HG02840 (cell line): ENCODE data around the gene KCNJ18.
"Not testable (repeated sequence)": the region's sequence is repeated elsewhere in the genome, so short reads cannot be mapped to it uniquely, and the experiment has no call there.

Experiments used
- ATAC-seq: cut with Tn5 transposase; IDR thresholded peaks from one replicate; pipeline ENCODE4 v1.9.1; 2021; ENCODE audit warnings: mild to moderate bottlenecking, moderate library complexity, moderate number of reproducible peaks; ENCODE audit not compliant: unreplicated experiment, low FRiP score

The KCNJ18 gene

DNA sequence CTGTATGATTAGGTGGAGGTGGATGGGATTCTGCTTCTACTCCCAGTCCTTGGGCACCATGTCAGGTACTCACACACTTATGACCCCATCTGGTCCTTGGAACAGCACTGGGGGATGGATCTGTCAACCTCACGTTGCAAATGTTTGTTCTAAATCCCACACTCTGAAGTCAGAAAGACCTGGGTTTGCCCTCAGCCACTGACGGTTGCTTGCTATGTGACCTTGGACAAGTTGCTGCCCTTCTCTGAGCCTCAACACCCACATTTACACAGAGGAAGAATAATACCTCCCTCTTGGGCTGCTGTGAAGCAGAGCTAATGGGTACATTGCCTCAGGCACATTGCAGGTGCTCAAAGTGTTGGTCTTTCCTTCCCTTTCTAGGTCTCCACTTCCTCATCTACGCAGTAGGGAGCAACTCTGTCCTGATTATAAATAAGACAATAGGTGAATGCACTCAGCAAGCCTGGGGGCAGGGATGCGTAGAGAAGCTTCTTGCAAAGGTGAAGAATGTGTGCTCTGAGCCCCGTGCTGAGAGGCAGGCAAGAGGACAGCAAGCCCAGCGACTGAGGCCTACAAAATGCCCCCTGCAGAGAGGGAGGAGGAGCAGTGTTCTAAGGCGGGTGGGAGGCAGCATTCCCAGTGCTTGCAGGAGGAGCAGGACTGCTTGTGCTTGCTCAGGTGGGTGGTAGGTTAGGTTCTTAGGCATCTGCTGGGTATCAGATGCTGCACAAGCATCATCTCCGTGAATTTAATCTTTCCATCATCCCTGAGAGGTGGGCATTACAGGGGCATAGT is 21.8 kb upstream of the KCNJ18 start:
- ATAC-seq = not testable (repeated sequence)

- not testable (repeated sequence) for ATAC-seq
Observed at GRCh38 chr17:21671437-21671836, 20.9 kb upstream of the KCNJ18 start.

- ATAC-seq = not testable (repeated sequence)
Observed at GRCh38 chr17:21671871-21672270, 20.5 kb upstream of the KCNJ18 start.

DNA sequence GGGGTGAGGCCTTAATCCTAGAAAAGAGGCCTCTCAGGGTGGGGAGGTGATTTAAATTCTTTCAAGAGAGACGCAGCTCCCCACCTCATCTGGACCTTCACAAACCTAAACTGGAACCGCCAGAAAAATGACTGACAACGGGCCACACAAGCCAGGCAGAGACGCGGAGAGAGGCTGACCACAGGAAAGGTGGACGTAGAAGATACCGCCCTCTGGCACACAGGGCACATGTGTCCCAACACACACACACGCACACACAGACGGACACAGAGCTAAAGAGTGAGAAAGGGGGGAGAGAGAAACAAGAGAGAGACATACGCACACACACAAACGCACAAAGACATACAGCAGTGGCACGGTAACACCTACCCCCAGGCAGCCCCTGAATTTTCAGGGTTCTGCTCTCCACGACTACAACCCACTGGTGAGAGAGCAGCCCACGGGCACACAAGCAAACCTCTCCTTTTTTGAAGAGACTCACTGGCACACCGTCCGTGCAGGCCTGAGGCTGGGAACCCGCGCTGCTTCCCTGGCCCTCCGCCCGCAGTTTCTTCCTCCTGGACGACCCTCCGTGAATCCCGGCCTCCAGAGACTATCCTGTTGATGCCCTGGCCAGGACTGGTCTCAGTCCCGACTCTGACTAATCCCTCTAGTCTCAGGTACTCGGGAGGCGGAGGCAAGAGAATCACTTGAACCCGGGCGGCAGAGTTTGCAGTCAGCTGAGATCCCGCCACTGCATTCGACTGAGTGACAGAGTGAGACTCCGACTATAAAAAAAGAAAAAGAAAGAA is 18.7 kb upstream of the KCNJ18 start:
- not testable (repeated sequence) for ATAC-seq

- ATAC-seq = no peak
Observed at GRCh38 chr17:21674242-21674731, 18.0 kb upstream of the KCNJ18 start.

GRCh38 chr17:21674891-21675738 is 17.2 kb upstream of the KCNJ18 start:
- ATAC-seq = not testable (repeated sequence)

DNA sequence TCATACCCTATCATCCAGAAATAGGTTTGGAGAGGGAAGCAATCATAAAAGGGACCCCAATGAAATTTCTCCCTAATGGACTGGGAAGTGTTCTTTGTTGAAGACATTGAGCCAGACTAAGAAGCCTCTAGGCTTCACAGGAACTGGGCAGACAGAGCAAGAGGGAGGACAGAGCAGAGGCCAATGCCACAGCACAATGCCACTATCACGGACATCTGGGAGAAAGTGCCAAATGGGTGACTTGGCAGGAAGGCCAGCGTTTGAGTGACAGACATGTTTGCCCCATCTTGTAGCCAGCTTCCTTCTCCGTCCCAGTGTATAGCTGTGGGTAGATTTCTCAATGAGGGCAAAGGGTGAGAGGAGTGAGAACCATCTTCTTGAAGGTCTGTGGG is 16.6 kb upstream of the KCNJ18 start:
- not testable (repeated sequence) for ATAC-seq

GRCh38 chr17:21676281-21677111 is 15.8 kb upstream of the KCNJ18 start:
- ATAC-seq = no peak

DNA sequence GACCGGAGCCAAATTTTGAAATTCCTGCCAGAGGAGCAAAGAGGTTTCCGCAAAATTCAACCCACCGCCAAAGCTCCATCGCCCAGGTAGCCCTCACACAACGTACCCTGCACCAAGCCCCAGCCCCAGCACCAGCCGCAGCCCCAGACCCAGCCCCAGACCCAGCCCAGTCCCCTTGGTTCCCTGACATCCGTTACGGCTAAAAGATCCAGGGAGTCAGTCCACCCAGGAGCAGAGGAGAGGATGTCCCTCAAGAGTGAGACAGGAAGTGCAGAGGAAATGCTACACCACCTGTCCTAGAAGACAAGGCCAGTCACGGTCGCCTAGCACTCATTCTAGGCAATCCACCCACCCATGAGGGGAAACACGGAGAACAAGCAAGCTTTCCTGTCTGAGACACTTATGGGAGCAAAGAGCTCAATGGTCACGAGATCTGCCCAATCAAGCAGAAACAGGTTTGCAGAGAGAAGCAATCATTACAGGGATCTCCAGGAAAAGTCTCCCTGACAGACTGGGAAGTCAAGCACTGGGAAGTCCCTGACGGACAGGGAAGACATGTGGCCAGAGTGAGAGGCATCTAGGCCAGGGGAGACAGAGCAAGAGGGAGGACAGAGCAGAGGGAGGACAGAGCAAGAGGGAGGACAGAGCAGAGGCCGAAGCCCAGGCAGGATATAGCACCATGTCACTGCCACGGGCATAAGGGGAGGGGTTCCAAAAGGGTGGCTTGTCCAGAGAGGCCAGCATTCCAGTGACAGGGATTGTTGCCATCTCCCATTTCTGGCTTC is 15.0 kb upstream of the KCNJ18 start:
- no peak for ATAC-seq

- no peak for ATAC-seq
Observed at GRCh38 chr17:21677911-21678310, 14.4 kb upstream of the KCNJ18 start.

DNA sequence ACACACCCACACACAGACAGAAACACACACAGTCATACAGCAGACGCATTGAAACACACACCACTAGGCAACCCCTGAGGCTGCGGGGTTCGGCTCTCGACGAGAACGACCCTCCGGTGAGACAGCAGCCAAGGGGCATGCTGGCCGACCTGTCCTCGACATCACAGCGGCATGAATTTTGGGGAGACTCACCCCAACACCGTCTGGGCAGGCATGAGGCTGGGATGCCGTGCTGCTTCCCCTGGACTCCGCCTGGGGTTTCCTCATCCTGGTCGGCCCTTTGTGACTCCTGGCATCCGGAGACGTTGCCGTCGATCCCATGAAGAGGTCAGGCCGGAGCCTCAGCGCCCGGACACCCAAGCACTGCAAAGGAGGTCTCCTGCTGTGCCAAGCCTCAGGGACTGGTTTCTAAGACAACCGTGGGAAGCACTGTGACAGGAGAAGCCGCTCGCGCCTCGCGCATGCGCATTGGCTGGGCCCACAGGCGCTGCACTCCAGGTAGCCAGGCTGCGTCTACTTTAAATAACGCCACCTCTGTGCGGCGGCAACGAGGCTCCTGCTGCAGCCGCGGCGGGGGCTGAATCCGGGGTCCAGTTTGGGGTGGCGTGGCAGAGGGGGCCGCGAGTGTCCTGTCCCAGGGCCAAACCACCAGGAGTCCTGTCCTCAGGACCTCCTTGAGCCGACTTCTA is 13.8 kb upstream of the KCNJ18 start:
- no peak for ATAC-seq

DNA sequence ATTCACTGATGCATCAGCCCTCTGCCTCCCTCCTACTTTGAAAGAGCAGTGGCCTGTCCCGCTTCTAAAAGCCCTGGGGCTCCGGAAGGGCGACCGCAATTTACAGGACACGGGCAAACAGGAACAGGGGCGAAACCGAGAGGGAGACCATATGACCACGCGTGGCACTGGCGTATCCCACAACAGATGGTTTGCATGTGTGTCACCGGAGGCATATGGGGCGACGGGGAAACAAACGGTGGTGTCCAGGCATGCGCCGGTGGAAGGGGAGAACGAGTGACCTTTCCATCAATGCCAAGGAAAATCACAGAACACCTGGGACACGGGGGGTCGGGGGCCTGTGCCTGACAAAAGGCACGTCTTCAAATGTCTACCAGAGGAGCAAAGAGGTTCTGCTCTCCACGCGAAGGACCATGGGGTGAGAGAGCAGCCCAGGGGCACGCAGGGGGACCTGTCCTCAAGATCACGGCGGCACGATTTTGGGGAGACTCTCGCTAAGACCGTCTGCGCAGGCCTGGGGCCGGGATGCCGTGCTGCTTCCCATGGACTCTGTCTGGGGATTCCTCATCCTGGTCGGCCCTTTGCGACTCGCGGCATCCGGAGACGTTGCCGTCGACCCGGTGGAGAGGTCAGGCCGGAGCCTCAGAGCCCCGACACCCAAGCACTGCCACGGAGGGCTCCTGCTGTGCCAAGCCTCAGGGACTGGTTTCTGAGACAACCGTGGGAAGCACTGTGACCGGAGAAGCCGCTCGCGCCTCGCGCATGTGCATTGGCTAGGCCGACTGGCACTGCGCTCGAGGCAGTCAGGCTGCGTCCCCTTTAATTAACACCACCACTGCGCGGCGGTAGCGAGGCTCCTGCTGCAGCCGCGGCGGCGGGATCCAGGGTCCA is 12.8 kb upstream of the KCNJ18 start:
- ATAC-seq = no peak

DNA sequence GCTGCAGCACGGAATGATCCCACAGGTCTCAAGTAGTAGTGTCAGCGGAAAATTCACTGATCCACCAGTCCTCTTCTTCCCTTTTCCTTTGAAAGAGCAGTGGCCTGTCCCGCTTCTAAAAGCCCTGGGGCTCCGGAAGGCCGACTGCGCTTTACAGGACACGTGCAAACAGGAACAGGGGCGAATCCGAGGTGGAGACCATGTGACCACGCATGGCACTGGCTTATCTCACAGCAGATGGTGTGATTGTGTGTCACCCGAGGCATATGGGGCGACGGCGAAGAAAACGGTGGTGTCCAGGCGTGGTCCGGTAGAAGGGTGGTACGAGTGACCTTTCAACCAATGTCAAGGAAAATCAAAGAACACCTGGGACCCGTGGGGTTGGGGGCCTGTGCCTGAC is 12.0 kb upstream of the KCNJ18 start:
- no peak for ATAC-seq

- ATAC-seq = not testable (repeated sequence)
Observed at GRCh38 chr17:21680850-21681351, 11.4 kb upstream of the KCNJ18 start.

GRCh38 chr17:21681576-21681975 is 10.7 kb upstream of the KCNJ18 start:
- ATAC-seq = not testable (repeated sequence)

GRCh38 chr17:21682130-21682529 is 10.2 kb upstream of the KCNJ18 start:
- not testable (repeated sequence) for ATAC-seq

DNA sequence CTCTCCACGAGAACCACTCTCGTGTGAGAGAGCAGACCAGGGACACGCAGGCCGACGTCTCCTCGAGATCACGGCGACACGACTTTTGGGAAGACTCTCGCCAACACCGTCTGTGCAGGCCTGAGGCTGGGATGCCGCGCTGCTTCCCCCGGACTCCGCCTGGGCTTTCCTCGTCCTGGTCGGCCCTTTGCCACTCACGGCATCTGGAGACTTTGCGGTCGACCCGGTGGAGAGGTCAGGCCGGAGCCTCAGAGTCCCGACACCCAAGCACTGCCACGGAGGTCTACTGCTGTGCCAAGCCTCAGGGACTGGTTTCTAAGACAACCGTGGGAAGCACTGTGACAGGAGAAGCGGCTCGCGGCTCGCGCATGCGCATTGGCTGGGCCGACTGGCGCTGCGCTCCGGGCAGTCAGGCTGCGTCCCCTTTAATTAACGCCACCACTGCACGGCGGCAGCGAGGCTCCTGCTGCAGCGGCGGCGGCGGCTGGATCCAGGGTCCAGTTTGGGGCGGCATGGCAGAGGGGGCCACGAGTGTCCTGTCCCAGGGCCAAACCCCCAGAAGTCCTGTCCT is 9.1 kb upstream of the KCNJ18 start:
- ATAC-seq = not testable (repeated sequence)
